GM19240 (cell line): ENCODE results near the gene METRNL.
"Not testable (repeated sequence)": the region's sequence is repeated elsewhere in the genome, so short reads cannot be mapped to it uniquely, and the experiment has no call there.

Experiments used
- DNase-seq: peaks from one replicate; pipeline ENCODE4 v3.0.0; 2011; ENCODE audit warnings: low spot score; ENCODE audit not compliant: insufficient read length

Gene METRNL

DNA sequence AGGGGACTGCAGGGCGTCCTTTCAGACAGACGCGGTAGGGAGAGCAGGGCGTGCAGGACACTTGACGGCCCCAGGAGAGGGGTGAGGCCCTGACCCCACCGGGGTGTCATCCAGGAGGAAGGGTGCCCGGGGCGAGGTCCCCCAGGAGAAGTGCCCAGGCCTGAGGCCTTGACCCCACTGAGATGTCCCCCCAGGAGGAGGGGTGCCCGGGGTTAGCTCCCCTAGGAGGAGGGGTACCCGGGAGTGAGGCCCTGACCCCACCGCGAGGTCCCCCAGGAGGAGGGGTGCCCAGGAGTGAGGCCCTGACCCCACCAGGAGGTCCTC lies 27.2 kb upstream of the METRNL start:
- no peak for DNase-seq

DNA sequence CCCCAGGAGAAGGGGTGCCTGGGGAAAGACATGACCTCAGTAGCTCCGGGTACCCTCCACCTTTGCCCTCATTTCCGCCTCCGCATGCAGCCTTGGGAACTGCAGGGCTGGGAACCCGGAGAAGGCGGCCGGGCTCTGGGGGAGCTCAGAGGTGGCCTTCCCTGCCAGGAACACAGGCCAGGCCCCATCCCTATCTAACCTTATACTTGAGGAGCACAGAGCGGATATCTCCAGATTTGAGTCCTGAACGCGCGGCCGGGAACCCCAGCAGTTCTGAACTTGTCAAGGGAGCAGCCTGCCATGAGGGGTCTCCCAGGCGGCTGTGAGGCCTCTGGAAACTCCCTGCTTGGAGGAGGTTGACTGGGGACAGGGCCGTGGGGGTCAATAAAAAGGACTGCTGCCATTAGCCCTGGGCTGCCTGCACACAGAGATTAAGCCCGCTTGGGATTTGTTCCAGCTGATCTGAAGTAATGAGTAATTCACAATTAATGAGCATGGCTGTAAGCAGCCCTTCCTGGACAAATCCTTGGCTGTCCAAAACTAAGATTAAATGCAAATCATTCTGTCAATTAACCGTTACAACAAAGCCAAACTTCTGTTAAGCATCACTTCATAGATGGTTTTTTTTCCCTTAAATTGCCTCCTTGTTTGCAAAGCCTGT lies 26.3 kb upstream of the METRNL start:
- DNase-seq, result no peak

DNA sequence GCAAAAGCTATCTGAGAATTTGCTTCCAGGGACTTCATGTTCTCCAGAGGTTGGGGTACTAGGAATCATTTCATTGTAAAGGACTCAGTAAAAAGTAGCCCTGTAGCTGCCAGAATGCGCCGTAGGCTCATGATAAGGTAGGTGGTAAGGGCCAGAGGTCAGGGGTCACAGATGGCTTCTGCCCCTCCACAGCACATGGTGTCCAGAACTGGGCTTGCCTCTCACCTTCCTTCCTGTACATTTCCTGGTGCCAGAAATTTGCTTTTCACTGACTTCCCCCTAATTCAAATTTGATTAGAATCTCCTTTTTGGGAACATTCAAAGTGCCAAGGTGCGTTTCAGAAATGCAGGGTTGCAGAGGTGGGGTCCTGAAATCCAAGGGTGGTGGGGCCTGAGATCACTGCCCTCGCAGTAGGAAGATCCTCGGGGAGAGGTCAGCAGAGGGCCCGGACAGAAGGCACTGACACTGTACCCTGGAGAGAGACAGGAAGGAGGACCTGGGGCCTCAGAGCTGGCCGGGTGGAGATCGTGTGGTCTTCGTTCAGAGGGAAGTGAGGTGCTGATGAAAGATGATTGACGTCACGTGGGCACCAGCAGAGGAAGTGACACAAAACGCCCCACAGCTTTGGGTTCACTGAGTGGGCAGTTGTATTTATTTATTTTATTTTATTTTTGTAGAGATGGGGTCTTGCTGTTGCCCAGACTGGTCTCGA lies 25.5 kb upstream of the METRNL start:
- DNase-seq, result no peak

DNA sequence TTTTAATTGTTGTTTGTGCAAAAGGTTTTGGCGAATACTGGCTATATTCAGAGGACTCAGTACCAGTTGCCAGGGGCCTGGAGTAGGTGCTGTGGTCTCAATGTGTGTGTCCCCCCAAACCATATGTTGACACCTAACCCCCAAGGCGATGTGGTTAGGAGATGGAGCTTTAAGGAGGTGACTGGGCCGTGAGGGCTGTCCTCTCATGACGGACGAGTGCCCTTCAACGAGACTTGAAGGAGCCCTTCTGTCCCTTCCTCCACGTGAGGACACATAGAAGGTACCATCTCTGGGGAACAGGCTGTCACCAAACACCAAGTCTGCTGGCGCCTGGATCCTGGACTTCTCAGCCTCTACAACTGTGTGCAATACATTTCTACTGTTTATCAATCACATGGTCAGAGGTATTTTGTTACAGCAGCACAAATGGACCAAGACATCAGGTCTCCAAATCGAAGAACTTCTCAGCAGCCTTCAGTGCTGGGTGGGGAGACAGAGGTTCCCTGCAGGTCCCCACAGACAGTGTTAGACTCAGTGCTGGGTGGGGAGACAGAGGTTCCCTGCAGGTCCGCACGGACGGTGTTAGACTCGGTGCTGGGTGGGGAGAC lies 24.8 kb upstream of the METRNL start:
- DNase-seq, result no peak

DNA sequence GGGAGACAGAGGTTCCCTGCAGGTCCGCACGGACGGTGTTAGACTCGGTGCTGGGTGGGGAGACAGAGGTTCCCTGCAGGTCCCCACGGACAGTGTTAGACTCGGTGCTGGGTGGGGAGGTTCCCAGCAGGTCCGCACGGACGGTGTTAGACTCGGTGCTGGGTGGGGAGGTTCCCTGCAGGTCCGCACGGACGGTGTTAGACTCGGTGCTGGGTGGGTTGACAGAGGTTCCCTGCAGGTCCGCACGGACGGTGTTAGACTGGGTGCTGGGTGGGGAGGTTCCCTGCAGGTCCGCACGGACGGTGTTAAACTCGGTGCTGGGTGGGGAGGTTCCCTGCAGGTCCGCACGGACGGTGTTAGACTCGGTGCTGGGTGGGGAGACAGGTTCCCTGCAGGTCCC lies 24.2 kb upstream of the METRNL start:
- DNase-seq, result not testable (repeated sequence)

DNA sequence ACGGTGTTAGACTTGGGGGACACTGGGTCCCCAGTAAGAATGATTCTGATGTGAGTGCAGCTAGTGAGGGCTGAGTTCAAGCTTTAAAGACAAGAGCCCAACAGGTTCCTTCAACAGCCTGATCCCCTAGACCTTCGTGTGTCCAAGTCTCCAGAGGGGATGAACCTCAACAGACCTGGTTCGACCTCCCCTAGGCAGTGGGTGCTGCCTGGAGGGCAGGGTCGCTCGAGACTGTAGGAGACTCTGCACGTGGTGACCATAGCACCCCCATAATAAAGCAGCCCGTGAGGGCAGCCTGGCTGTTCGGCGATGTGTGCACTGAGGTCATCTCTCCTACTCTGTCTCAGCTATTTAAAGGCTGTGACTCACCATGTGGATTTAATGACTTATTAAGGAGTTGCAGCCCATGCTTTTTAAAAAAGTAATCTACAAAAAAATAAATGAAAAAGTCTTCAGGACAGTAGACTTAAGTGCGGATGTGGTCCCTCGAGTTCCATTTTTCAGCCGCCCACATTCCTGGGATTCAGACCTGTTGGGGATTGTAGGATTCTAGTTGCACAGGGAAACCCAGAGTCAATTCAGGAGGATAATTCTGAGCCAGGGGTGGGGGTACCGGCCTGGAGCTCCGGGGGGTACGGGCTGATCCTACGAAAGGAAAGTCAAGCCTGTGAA lies 23.4 kb upstream of the METRNL start:
- no peak for DNase-seq

DNA sequence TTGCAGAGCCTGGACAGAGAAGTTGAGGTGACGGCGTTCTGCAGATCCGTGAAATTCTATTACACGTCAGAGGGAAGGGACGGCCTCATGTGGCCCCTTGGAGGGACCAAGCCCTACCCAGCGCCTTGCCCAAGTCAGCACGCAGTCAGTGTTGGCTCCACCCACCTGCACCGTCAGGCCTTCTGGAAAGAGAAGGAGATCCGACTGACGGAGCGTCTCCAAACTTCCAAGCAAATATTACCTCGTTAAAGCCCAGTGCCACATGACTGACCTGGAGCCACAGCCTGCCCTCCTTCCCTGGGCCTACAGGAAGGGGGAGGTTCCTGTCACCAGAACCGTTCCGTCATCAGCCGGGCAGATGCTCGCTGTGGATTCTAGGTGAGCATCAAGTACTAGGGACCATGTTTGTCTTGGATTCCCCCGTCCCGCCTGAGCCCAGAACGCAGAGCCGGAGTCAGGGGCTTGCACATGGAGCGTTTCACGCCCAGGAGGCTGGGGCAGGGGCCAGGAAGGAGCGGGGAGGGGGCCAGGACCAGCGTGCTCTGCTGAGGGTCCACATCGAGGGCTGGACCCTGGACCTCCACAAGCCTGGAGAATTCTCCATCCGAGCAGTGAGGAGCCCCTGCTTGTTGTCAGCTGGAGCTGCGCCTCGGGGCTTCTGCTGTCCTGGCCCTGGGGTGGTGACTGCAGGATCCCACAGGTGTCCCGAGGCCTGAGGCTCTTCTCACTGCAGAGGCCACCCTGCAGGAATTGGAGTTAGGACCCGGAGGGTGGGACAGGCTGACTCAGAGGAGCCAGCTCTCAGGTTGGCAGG lies 22.6 kb upstream of the METRNL start:
- DNase-seq, result no peak

DNA sequence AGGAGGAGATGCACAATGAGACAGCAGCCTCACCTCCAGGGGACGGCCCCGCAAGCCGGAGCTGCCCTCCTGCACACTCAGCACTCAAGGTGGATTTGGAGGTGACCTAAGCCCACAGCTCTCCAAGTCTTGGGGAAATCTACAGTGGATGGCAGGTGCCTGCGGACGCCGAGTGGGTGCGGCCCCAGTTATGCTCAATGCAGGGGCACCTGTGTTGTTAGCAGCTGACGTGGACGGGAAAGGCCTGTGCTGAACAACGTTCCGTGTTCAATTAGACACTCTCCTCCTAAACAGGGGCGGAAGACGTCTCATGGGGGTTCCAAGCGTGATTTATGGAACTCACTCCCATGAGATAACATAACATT lies 22.0 kb upstream of the METRNL start:
- DNase-seq, result no peak

DNA sequence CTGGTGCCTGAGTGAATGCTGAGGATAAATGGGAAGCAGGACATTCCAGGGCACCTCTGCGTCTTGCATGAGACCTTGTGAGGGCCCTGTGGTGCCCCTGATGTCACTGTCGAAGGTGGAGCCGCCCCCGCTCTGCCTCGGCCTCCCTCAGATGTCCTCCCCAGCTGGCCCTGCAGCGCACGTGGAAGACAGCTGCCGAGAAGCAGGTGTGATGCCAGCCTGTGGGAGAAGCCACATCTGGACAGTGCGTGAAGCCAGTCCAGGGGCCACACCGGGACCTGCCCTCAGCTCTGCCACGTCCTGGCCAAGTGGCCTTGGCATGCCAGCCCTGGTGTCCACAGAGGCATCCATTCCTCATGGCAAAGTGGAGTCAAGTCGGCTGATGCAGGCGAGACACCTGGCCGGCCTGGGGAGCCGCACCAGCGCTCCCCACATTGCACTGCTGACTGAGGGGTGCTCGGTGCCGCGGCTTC lies 21.6 kb upstream of the METRNL start:
- no peak for DNase-seq

DNA sequence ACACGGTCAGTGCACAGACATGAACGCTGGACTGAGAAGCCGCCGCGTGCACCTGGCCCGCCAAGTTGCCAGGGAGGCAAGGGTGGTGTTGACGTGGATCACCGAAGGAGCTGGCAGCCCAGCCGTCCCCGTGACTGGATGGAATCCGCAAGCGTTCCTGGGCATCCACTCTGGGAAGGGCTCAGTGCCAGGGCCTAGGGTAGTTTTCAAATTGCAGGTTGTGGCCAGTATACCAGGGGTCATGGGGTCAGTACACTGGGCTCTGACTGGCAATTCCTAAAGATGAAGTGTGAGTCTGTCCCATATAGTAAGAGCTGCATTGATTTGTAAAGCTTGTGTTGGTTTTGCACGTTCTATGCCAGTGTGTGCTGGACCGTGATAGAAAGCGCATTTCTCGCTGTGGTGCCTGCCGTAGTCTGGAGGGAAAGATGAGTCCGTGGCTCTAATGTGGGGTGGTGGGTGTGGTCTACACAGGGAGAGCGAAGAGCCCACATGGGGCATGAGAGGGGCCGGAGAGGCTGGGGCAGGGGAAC lies 21.1 kb upstream of the METRNL start:
- DNase-seq, result no peak

DNA sequence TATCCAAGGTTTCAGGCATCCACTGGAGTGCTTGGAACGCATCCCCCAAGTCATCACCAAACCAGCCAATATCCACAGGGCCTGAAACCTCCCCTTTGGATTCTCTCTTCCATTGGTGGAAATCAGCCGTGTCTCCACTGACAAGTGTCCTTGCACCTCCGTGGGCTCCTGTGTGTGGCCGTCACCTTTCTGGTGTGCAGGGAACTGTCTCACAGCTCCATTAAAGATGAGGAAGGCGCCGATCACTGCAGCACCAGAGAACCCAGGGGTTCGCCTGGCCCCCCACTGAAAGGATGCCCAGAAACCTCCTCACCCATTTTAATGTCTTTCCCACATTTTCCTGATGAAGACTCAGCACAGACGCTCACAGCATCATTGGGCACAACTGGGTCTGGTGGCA lies 17.8 kb upstream of the METRNL start:
- no peak for DNase-seq

DNA sequence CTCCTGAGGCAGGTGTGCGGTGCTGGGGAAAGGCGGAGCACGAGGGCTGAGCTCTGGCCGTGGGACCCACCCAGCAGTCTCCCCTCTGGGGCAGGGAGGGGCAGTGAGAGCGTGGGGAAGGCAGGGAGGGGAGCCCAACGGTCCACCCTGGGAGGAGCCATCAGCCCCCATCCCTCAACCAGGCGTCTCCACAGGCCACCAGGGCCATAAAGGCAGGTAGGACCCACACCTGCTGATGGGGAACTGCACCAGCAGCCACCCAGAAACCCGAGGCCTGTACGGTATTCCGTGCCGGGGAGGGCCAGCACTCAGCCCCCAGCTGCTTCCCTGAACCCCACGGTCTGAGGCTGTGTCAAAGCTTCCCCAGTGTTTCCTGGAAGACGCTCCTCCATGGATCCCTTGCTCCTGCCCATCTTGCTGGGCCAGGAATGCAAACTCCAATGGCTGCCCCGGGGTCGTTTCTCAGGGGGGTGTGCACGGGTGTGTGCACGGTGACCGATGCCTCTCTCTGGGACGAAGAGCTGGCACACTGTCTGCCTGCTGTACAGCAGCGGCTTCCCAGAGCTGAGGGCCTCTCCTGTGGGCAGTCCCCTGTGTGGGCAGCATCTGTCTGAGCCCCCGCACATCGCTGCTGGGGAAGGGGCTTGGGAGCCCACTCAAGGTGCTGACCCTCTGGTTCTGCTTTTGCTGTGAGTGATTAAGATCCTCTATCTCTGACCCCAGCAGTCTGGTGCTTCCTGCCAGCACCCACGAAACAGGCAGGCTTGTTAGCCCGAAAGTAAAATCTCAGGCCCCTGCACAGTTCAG lies 17.2 kb upstream of the METRNL start:
- DNase-seq, result no peak

DNA sequence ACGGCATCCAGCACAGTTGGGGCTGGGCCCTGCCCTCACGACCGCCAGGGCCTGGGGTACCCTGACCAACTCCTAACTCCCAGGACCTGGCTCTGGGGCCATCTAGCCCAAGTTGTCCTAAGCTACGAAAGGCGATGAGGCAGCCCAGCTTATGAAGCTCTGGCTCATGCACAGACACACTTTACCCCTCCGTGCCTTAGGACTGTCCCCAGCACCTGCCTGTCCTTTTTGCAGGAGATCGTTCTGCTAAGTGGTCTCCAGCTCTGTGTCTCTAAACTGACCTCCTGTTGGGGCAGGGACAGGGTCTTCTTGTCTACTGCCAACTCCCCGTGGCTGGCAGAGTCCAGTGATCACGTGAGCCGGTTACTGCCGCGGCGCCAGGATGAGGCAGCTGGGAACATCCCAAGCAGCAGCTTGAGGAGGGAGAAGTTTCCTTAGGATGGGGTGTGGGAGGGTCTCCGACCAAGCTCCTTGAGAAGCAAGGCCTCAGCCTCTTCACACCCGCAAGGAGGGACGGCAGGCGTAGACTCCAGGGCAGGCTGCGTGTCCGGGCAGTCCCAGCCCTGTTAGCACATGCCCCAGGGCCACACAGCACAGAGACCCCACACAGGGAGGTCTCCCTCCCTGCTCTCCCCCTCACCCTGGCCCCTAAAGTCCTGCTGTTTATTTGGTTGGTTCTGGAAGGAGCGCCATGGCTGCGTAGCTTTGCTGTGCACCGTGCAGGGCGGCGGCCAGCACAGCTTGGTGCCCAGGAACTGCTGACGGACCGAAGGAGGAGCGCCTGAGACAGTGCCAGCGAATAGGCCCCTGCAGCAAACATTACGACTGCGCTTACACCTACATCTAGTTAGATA lies 16.4 kb upstream of the METRNL start:
- DNase-seq, result no peak

DNA sequence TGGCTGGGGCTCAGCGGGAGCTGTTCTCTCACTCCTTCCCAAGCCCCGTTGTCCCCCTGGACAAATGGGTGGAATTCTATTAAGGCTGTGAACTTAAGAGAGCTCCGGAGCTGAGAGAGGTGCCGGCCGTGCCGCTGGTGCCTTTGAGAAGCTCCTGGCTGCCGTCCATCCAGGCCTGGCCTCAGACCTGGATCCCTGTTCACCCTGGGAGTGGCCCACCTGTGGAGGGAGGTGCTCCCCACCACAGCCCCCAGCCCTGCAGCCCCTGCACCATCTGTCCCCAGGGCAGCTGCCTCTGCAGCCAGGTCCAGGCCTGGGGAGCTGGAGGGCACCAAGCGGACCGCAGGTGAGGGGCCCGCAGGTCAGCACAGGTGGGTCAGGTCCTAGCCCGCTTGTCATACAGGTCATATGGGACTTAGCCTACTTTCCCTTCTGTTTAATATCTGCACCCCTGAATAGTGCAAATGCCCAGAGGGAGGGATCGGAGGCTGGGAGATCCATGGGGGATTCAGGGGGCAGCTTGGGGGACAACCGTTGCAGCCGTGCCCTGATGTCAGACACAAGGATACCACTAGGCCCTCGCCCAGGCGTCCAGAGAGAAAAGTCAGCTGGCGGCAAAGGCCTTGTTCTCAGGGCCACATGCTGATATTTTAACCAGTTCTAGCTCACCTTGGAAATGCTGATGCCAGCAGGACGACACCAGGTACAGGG lies 15.2 kb upstream of the METRNL start:
- no peak for DNase-seq

DNA sequence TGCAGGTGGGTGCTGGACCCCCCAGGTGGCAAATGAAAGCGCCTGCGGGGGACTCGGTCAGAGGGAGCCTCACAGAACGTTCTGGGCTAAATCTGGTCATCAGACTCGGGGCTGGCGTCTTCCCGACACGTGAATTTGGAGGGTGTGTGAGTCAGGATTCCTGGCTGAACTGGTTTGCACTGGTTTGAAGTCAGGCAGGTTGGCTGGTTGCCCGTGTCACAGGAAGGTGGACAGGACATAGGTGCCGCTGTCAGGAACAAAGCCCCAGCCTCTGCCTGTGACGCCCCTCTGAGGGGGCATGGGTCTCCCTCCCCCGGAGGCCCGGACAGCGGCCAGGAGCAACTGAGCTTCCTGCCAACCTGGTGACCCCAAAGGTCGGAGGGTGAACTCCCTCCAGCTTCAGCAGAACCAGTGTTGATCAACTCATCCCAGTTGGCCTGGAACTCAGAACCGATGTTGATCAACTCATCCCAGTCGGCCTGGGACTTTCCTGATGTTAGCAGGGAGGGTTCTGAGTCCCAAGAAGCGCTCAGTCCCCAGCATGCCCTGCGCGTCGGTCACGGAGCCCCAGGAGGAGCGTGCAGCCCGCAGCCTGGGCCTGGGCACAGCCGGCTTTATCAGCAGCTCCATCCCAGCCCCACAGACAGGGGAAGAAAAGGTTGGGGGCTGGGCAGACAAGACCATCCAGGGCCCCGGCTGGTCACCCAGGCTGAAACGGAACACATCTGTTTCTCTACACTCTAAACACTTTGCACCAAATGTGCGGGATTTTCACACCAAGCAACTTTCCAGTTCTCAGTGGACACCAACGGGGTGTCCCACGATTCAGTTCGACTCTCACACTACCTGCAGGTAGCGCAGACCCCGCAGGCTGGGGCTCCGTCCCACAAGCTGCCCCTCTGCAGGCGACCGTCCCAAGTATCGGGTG lies 14.4 kb upstream of the METRNL start:
- DNase-seq, result no peak

DNA sequence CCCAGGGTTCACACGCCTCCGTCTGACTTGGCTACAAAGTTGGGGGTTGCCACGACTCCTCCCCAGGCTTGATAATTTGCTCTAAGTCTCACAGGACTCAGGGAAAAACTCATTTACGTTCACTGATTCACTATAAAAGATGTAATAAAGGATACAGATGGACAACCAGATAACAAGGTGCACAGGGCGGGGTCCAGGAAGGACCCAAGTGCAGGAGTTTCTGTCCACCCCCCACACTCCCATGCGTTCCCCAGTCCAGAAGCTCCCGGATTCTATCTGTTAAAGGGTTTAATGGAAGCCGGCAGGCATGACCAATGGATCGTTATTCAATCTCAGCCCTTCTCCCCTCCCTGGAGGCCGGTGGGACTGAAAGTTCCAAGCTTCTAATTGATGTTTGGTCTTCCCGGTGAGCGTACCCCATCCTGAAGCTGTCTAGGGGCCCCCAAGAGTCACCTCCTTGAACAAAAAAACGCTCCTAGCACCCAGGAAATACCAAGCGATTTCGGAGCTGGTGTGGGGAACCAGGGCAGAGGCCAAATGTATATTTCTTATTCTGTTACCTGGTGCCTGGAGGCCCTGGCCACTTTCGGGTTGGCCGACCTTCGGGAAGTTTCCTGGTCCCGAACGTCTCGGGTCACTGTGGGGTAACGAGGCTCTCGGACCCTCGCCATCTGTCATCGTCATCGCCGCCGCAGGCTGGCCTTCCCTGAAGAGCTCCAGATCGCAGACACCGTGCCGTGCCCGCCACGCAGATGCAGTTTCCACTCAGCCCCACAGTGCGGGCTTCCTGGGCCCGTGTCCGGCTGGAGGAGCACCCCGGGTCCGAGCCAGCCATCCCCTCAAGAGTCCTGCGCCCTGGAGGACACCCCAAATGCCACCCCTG lies 13.5 kb upstream of the METRNL start:
- DNase-seq, result no peak

DNA sequence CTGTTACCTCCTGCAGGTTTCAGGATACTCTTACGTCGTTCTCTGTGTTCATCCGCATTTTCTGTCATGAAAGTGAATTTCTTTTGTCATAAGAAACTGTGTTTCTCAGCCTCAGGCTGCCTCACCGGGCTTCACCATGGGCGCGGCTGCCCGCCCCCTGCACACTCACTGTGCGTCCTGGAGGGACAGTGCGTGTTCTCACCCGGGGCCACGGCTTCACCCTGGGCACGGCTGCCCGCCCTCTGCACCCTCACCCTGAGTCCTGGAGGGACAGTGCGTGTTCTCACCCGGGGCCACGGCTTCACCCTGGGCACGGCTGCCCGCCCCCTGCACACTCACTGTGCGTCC lies 12.9 kb upstream of the METRNL start:
- not testable (repeated sequence) for DNase-seq
